ENCODE measurements around the gene F8. TPM values are rescaled to one million over a fixed set of nuclear protein-coding genes. Genes with fewer than 3 reads are reported as not detected.
A peak's percentile ranks its signal among the peaks of the same experiment; 100 is the strongest.

F8 gene
- 10 to 100 TPM; 12.5 to 26.5 (median 19.1) TPM for total RNA-seq

DNA sequence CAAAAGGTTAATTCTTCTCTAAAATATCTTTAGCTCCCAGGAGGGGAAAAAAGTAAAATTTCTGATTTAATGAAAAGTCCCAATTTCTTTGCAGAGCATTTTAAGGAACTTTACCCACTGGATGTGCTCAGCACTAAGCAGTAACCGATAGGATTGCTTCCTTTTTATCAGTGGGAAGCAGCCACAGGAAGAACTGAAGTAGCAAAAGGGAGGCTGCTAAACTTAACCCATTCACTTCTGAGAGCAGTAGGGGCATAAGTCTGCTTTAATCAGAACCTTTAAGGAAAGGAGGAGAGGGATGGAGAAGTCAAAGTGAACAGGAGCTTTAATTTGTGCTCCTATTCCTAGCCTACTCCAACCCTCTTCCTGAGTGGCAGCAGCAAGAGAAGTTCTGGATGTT is at the start of gene F8:
Gene F8 (minus strand): TSS at position 139 of the 400 bp plus-strand sequence. CDS start 171 bp downstream, outside the sequence.
- H3K27me3 ChIP-seq = no peaks in the 10 kb centered on the region
- ATAC-seq = no peak
- no peaks in the 10 kb centered on the region for H3K4me1 ChIP-seq
- H3K4me3 ChIP-seq = peak within 1 kb of the TSS in 1 of 2 donors; percentile 20
- no peak within 1 kb of the TSS for H3K27ac ChIP-seq
- 17% methylated on average over 1 of the region's 1 CpG; no CpG with 5 or more reads in 1 of the 2 donors for WGBS, 2 donors (ENCODE audit: low coverage in 1 of 2)
- H3K9me3 ChIP-seq = no peaks in the 10 kb centered on the region
- H3K36me3 ChIP-seq = no peaks in the 10 kb centered on the region
- TF ChIP-seq EP300 (IDR thresholded peaks at IDR 0.05) (no peak), POLR2AphosphoS5 (IDR thresholded peaks at IDR 0.05) (no peak), POLR2A (IDR thresholded peaks at IDR 0.05) (no peak)
- TF ChIP-seq, protein P1, sequence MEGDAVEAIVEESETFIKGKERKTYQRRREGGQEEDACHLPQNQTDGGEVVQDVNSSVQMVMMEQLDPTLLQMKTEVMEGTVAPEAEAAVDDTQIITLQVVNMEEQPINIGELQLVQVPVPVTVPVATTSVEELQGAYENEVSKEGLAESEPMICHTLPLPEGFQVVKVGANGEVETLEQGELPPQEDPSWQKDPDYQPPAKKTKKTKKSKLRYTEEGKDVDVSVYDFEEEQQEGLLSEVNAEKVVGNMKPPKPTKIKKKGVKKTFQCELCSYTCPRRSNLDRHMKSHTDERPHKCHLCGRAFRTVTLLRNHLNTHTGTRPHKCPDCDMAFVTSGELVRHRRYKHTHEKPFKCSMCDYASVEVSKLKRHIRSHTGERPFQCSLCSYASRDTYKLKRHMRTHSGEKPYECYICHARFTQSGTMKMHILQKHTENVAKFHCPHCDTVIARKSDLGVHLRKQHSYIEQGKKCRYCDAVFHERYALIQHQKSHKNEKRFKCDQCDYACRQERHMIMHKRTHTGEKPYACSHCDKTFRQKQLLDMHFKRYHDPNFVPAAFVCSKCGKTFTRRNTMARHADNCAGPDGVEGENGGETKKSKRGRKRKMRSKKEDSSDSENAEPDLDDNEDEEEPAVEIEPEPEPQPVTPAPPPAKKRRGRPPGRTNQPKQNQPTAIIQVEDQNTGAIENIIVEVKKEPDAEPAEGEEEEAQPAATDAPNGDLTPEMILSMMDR (IDR thresholded peaks at IDR 0.05) = no peak

DNA sequence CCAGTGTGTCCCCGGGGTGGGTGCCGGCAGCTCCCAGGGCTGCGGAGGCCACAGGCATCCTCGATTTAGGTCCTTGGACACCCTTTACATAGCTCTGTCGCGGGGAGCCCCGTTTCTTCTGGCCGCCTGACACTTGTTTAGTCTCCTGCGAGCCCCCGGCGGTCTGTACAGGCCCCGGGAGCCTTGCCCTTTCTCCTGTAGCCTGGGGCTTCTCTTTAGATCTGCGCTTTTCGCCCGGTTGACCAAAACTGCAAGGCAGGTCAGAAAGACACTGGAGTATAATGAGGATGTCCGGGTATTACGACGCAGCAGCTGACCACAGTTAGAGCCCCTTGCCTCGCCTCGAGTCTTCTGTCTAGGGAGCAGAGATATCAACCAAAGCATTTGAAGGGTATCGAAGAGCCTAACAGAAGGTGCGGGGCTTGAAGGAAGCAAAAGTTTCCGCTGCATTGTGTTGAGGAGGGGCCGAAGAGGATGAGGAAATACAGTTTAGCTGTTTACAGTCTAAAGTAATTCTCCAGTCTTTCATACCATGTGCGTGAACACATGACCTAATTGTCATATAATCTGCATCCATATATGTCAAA is 49.3 kb upstream of the F8 start:
- H3K4me3 ChIP-seq = peak overlapping the region; percentile 64 to 81
- peak overlapping the region; percentile 72 to 91 (median 82) for H3K27ac ChIP-seq
- H3K9me3 ChIP-seq = no peaks in the 10 kb centered on the region
- H3K4me1 ChIP-seq = peaks cover 0 to 48% (median 0%) of the 10 kb centered on the region in 3 donors
- peaks cover 0 to 17% of the 10 kb centered on the region in 2 donors for H3K36me3 ChIP-seq
- no peak for TF ChIP-seq EP300 (IDR thresholded peaks at IDR 0.05)
- TF ChIP-seq POLR2A (IDR thresholded peaks at IDR 0.05) = no peak
- no peak for TF ChIP-seq POLR2AphosphoS5 (IDR thresholded peaks at IDR 0.05)
- TF ChIP-seq, protein P1 (IDR thresholded peaks at IDR 0.05) = no peak
- ATAC-seq = no peak
- 0 to 19% methylated on average over 2 to 8 of the region's 25 CpGs for WGBS, 2 donors (ENCODE audit: low coverage in 1 of 2)
- H3K27me3 ChIP-seq = no peaks in the 10 kb centered on the region

DNA sequence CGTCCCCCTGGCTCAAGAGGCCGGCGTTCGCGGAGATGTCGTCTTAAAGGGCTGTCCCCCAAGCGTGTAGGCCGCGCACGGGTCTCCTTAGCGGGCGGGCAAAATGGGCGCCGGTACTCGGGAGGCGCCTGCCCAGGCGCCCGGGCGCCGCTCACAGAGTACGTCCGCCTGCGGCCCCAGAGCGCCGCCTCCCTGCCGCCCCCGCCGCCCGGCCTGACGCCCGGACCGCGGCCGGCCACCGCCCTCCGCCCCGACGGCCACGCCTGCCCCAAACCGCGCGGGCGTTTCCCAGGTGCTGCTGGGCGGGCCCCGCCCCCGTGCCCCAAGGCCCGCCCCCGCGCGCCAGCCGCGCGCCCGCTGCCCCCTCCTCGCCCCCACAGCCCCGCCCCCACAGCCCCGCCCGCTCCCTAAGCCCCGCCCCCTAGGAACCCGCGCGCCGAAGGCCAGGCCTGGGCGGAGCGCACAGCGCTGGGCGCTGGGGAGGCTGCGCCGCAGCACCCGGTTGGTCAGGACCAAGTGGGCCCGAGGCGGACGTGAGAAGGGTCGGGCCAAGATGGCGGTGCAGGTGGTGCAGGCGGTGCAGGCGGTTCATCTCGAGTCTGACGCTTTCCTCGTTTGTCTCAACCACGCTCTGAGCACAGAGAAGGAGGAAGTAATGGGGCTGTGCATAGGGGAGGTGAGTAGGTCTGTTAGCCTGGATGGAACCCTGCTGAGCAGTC is 48.6 kb upstream of the F8 start, which contains the start of the genes BRCC3, CMC4 and MTCP1:
Gene BRCC3 (plus strand): TSS at position 534 of the 719 bp plus-strand sequence. CDS start 20 bp downstream, at position 554.
Gene CMC4 (minus strand): TSS at position 162 of the 719 bp plus-strand sequence. CDS start 7,113 bp downstream, outside the sequence.
Gene MTCP1 (minus strand): TSS at position 162 of the 719 bp plus-strand sequence. CDS start 5,126 bp downstream, outside the sequence.
- ATAC-seq = peak; percentile 95
- no peaks in the 10 kb centered on the region for H3K9me3 ChIP-seq
- TF ChIP-seq POLR2A (IDR thresholded peaks at IDR 0.05) (peak; percentile 61 to 68), POLR2AphosphoS5 (IDR thresholded peaks at IDR 0.05) (peak; percentile 53), EP300 (IDR thresholded peaks at IDR 0.05) (no peak)
- TF ChIP-seq, protein P1 (IDR thresholded peaks at IDR 0.05) = peak in 1 of 4 experiments; percentile 8
- H3K36me3 ChIP-seq = peaks cover 0 to 10% of the 10 kb centered on the region in 2 donors
- peak within 1 kb of the TSS; percentile 64 to 99 for H3K4me3 ChIP-seq
- H3K27ac ChIP-seq = peak within 1 kb of the TSS; percentile 74 to 99 (median 90)
- no CpG with 5 or more reads among the region's 81 CpGs for WGBS, 2 donors (ENCODE audit: low coverage in 1 of 2)
- no peaks in the 10 kb centered on the region for H3K27me3 ChIP-seq
- H3K4me1 ChIP-seq = peaks cover 0 to 48% (median 0%) of the 10 kb centered on the region in 3 donors

DNA sequence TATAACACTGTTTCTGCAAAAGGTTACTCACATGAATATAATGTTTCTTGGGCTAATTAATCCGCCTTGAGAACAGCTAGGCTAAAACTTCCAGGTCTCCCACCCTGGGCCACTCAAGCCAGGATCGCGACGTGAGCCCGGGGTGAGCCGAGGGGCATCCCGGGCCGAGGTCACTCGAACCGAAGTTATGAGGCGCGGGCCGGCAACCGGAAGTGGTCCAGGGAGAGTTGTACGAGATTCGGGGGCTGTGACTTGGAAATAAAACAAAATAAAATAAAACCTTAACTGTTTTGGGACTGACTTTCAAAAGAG is 48.1 kb upstream of the F8 start:
- TF ChIP-seq POLR2A (IDR thresholded peaks at IDR 0.05) (no peak), POLR2AphosphoS5 (IDR thresholded peaks at IDR 0.05) (no peak), EP300 (IDR thresholded peaks at IDR 0.05) (no peak)
- TF ChIP-seq, protein P1 (IDR thresholded peaks at IDR 0.05) = no peak
- Histone ChIP-seq H3K36me3 (peaks cover 0 to 5% of the 10 kb centered on the region in 2 donors), H3K4me3 (peak overlapping the region; percentile 64 to 99), H3K4me1 (peaks cover 0 to 53% (median 0%) of the 10 kb centered on the region in 3 donors), H3K9me3 (no peaks in the 10 kb centered on the region), H3K27me3 (no peaks in the 10 kb centered on the region), H3K27ac (peak overlapping the region; percentile 74 to 99 (median 90))
- ATAC-seq = peak; percentile 19
- WGBS, 2 donors (ENCODE audit: low coverage in 1 of 2) = no CpG with 5 or more reads among the region's 16 CpGs
